ENCODE data around the gene TK1.
A peak's percentile ranks its signal among the peaks of the same experiment; 100 is the strongest.

Gene TK1

GRCh38 chr17:78132767-78133178 is 54.1 kb downstream of the TK1 start:
- no peak for DNase-seq

- peak; percentile 33 for DNase-seq
These were observed 54.7 kb downstream of the TK1 start for GRCh38 chr17:78132084-78132676.

- no peak for DNase-seq
These were observed 55.4 kb downstream of the TK1 start for GRCh38 chr17:78131172-78132083.

- peak; percentile 92 for DNase-seq
These were observed 56.3 kb downstream of the TK1 start, which contains the start of gene TMC8 for GRCh38 chr17:78130437-78131101. Gene TMC8, plus strand, starts transcription at chr17:78130771. Its CDS starts 818 bp downstream, at chr17:78131589.

GRCh38 chr17:78130090-78130436 is 56.8 kb downstream of the TK1 start:
- no peak for DNase-seq

- DNase-seq, result peak; percentile 69
These were observed 57.3 kb downstream of the TK1 start for GRCh38 chr17:78129351-78130089.

- DNase-seq, result peak; percentile 59
These were observed 58.1 kb downstream of the TK1 start, which contains the start of gene TMC6 for GRCh38 chr17:78128551-78129350. Gene TMC6, minus strand, starts transcription at chr17:78128755. Its CDS starts 1,923 bp downstream, at chr17:78126832.

GRCh38 chr17:78127888-78128550 is 58.8 kb downstream of the TK1 start:
- DNase-seq, result no peak

GRCh38 chr17:78127239-78127887 is 59.5 kb downstream of the TK1 start:
- peak; percentile 90 for DNase-seq

- no peak for DNase-seq
These were observed 60.0 kb downstream of the TK1 start for GRCh38 chr17:78126895-78127238.

- DNase-seq, result peak; percentile 53
These were observed 60.6 kb downstream of the TK1 start for GRCh38 chr17:78125976-78126894.

GRCh38 chr17:78125138-78125913 is 61.5 kb downstream of the TK1 start:
- DNase-seq, result peak; percentile 6

- no peak for DNase-seq
These were observed 62.1 kb downstream of the TK1 start for GRCh38 chr17:78124836-78125137.

Data from GF-D8 (cell line).